Astrocyte (in vitro differentiated cells and primary cell): Measurements from ENCODE around the gene SLC5A6. TPM values are rescaled to one million over a fixed set of nuclear protein-coding genes. Genes with fewer than 3 reads are reported as not detected.

Experiments used
- DNase-seq: peaks from one replicate; pipeline ENCODE4 v3.0.0-alpha.2; 2010; ENCODE audit warnings: low read depth
- FAIRE-seq: peaks from 2 replicates; lab custom pipeline; 2011; peaks lifted over from hg19 to GRCh38; lab: Jason Lieb, UNC
- H2AFZ ChIP-seq: 2 replicates; pipeline ENCODE4 v1.6.0; 2012; ENCODE audit warnings: low read depth, low read length, inconsistent platforms
- H3K27ac ChIP-seq: 2 replicates; pipeline ENCODE4 v1.5.1; 2011; ENCODE audit warnings: low read depth, low read length, inconsistent platforms
- H3K27me3 ChIP-seq: 2 replicates; pipeline ENCODE4 v1.6.0; 2011; ENCODE audit warnings: low read length, inconsistent platforms; ENCODE audit not compliant: insufficient read depth
- H3K36me3 ChIP-seq: 2 replicates; pipeline ENCODE4 v1.5.1; 2011; ENCODE audit warnings: low read length, inconsistent platforms; ENCODE audit not compliant: insufficient read depth
- H3K4me1 ChIP-seq: 2 replicates; pipeline ENCODE4 v1.5.1; 2011; ENCODE audit warnings: low read length, inconsistent platforms; ENCODE audit not compliant: insufficient read depth
- H3K4me2 ChIP-seq: 2 replicates; pipeline ENCODE4 v1.6.0; 2012; ENCODE audit warnings: low read length, inconsistent platforms
- H3K4me3 ChIP-seq: 2 replicates; pipeline ENCODE4 v1.5.1; 2011; ENCODE audit warnings: low read depth, mild to moderate bottlenecking, low read length, inconsistent platforms; ENCODE audit not compliant: insufficient read depth
- H3K79me2 ChIP-seq: 2 replicates; pipeline ENCODE4 v1.6.0; 2012; ENCODE audit warnings: mild to moderate bottlenecking, low read length, inconsistent platforms; ENCODE audit not compliant: insufficient read depth
- H3K9ac ChIP-seq: 2 replicates; pipeline ENCODE4 v1.6.0; 2012; ENCODE audit warnings: mild to moderate bottlenecking, low read length, inconsistent platforms
- H3K9me3 ChIP-seq: 2 replicates; pipeline ENCODE4 v1.5.1; 2012; ENCODE audit warnings: low read depth, mild to moderate bottlenecking, low read length, inconsistent platforms; ENCODE audit not compliant: insufficient read depth
- H4K20me1 ChIP-seq: 2 replicates; pipeline ENCODE4 v1.6.0; 2012; ENCODE audit warnings: low read length, inconsistent platforms; ENCODE audit not compliant: insufficient read depth
- H3K27ac Mint-ChIP-seq: one replicate; pipeline ENCODE4 v1.8.0; 2021; ENCODE audit warnings: mild to moderate bottlenecking, mixed read lengths; ENCODE audit not compliant: unreplicated experiment
- H3K27me3 Mint-ChIP-seq: one replicate; pipeline ENCODE4 v1.8.0; 2021; ENCODE audit warnings: low read depth, mixed read lengths; ENCODE audit not compliant: unreplicated experiment
- H3K36me3 Mint-ChIP-seq: one replicate; pipeline ENCODE4 v1.8.0; 2021; ENCODE audit warnings: low read depth, mixed read lengths; ENCODE audit not compliant: unreplicated experiment
- H3K4me1 Mint-ChIP-seq: one replicate; pipeline ENCODE4 v1.8.0; 2021; ENCODE audit warnings: low read depth, mixed read lengths; ENCODE audit not compliant: unreplicated experiment
- H3K4me3 Mint-ChIP-seq: one replicate; pipeline ENCODE4 v1.8.0; 2021; ENCODE audit warnings: mild to moderate bottlenecking, moderate library complexity, mixed read lengths; ENCODE audit not compliant: unreplicated experiment
- H3K9me3 Mint-ChIP-seq: one replicate; pipeline ENCODE4 v1.8.0; 2021; ENCODE audit warnings: mild to moderate bottlenecking, mixed read lengths; ENCODE audit not compliant: unreplicated experiment
- CTCF ChIP-seq: IDR thresholded peaks from 2 replicates; pipeline ENCODE4 v1.5.1; 2011; ENCODE audit warnings: low read depth, mild to moderate bottlenecking, inconsistent platforms, low read length, moderate library complexity; ENCODE audit not compliant: insufficient read depth
- EZH2 ChIP-seq: IDR thresholded peaks from 2 replicates; pipeline ENCODE4 v1.6.1; 2012; ENCODE audit warnings: mild to moderate bottlenecking, low read length, inconsistent platforms; ENCODE audit not compliant: insufficient read depth
- total RNA-seq: library from RNA; stranded (reverse); gene quantifications from 2 replicates; pipeline ENCODE4 v1.2.1, GENCODE V29; 2021

Gene SLC5A6
- total RNA-seq, 1 donor from 2014 or later: 54.0 TPM

- H2AFZ ChIP-seq: peak overlapping the region; percentile 49
- no peak for FAIRE-seq
- H3K4me3 ChIP-seq: peak overlapping the region; percentile 66
- peak overlapping the region; percentile 87 for H3K4me3 Mint-ChIP-seq
- peaks cover 4% of the 10 kb centered on the region for H4K20me1 ChIP-seq
- H3K27ac Mint-ChIP-seq: peak overlapping the region; percentile 71
- peak overlapping the region; percentile 82 for H3K9ac ChIP-seq
- TF ChIP-seq CTCF: no peak
- H3K27me3 ChIP-seq: no peaks in the 10 kb centered on the region
- peaks cover 16% of the 10 kb centered on the region for H3K4me1 ChIP-seq
- DNase-seq: no peak
- H3K36me3 ChIP-seq: peaks cover 24% of the 10 kb centered on the region
- peaks cover 11% of the 10 kb centered on the region for H3K36me3 Mint-ChIP-seq
- peaks cover 46% of the 10 kb centered on the region for H3K79me2 ChIP-seq
- no peaks in the 10 kb centered on the region for H3K9me3 Mint-ChIP-seq
- peaks cover 21% of the 10 kb centered on the region for H3K4me1 Mint-ChIP-seq
- peak overlapping the region; percentile 89 for H3K4me2 ChIP-seq
- peak overlapping the region; percentile 49 for H3K27ac ChIP-seq
- no peaks in the 10 kb centered on the region for H3K9me3 ChIP-seq
- no peaks in the 10 kb centered on the region for H3K27me3 Mint-ChIP-seq
Observed at GRCh38 chr2:27216416-27217137, 4.5 kb upstream of the SLC5A6 start.

GRCh38 chr2:27214941-27215340 is 2.9 kb upstream of the SLC5A6 start:
- Histone ChIP-seq H3K4me2 (no peak overlapping the region), H3K27me3 (no peaks in the 10 kb centered on the region), H4K20me1 (no peaks in the 10 kb centered on the region), H3K79me2 (peaks cover 48% of the 10 kb centered on the region), H3K9ac (no peak overlapping the region), H3K4me1 (peaks cover 22% of the 10 kb centered on the region), H3K36me3 (peaks cover 16% of the 10 kb centered on the region), H3K9me3 (no peaks in the 10 kb centered on the region), H3K4me3 (no peak overlapping the region), H2AFZ (no peak overlapping the region), H3K27ac (no peak overlapping the region)
- FAIRE-seq (no peak), DNase-seq (no peak)
- Mint-ChIP-seq H3K27ac (no peak overlapping the region), H3K27me3 (no peaks in the 10 kb centered on the region), H3K9me3 (no peaks in the 10 kb centered on the region), H3K4me3 (no peak overlapping the region), H3K36me3 (peaks cover 7% of the 10 kb centered on the region), H3K4me1 (peaks cover 24% of the 10 kb centered on the region)
- TF ChIP-seq EZH2 (no peak), CTCF (no peak)
